ENCODE data around the gene DGKG.
A peak's percentile ranks its signal among the peaks of the same experiment; 100 is the strongest.

Gene DGKG

DNA sequence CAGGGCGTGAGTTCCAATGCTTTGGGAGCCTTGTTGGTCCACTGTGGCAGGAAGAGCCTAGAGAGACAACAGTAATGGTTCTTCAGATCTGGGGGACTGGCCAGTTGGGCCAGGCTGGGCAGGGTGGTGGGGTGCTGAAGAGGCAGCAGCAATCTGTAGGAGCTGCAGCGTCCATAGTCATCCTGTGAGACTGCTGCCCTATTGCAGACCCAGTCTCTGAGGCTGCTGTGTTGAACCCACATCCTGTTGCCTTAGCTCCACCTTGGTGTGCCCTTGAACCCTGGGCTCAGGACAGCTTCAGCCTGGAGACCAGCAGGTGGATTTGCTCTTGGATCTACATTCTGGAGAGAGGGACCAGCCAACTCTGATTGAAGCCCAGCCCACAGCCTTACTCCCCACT, 229.5 kb downstream of the DGKG start:
- no peak for DNase-seq

DNA sequence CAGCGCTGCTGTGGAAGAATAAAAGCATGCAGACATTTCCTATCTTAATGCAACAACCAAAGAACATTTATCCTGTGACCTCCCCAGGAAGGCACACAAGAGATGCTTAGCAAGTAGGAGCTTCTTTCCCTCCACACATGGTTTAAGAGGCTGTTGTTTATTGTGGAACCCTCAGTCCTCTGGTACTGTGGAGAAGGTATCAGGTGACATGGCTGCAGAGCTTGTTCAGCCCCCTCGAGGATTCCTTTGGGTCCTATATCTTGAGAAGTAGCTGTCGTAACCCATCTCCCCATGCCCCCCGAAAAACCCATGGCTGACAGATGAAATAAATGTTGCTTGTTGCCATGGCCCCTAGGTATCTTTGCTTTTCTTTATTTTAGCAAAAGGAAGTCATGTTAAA, 232.8 kb downstream of the DGKG start:
- no peak for DNase-seq

DNA sequence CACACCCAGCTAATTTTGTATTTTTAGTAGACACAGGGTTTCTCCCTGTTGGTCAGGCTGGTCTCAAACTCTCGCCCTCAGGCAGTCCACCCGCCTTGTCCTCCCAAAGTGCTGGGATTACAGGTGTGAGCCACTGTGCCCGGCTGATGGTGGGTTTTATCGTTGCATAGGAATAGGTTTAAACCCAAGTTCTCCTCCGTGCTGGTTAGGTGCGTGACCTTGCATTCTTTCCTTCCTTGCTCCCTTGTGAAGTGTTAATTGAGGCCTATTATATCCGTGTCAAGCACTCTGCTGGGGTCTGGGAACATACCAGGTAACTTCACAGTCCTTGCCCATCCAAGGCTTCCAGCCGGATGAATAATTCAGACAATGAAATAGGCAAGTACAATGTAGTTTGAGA, 233.9 kb downstream of the DGKG start:
- no peak for DNase-seq

DNA sequence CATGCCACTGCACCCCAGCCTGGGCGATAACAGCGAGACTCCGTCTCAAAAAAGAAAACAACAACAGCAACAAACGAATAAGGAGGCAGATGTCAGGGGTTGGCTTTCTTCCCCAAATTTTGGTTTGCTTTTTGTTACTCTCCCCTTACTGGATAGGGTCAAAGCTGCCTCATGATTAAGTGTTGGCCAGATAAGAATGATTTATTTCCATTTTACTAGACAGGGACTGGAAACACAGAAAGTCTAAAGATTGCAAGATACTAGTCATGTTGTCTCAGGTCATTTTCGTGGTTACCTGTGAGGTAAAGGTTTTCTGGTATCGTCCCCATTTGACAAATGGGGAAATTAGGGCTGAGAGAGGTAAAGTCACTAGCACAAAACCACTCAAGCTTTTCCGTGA, 234.6 kb downstream of the DGKG start:
- DNase-seq: no peak

DNA sequence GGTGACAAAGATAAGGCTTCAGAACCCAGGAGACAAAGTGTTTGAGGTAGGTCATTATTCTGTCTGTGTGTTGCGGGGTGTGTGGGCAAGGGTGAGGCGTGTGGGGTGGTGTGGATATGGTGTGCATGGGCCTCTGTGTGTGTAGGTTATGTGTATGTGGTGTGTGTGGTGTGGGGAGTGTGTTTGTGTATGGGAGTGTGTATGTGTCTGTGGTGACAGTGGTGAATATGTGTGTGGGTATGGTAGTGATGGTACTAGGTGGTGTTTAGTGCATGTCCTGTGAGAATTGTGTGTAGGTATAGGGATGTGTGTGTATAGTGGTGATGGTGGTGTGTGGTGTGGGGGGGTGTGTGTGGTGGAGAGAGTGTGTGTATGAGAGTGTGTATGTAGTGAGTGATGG, 236.9 kb downstream of the DGKG start:
- DNase-seq: no peak

DNA sequence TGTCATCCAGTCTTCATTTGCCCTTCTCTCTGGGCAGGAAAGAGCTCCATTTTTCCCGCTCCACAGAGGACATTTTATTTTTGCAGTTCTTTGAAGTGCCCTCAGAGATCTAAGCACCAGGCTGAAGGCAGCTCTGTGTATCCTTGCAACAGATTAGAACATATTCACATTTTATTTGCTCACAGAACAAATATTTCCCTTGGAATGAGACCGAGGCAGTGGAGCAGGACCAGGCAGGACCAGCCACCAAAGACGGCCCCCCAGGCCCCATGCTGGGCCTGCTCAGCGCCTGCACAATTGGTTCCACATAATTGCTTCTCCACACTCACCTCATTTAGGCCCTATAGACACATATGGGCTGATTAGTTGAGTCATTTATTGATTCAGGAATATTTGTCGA, 237.4 kb downstream of the DGKG start:
- DNase-seq: no peak

- DNase-seq: no peak
Observed at GRCh38 chr3:186123012-186123411, 239.0 kb downstream of the DGKG start.

DNA sequence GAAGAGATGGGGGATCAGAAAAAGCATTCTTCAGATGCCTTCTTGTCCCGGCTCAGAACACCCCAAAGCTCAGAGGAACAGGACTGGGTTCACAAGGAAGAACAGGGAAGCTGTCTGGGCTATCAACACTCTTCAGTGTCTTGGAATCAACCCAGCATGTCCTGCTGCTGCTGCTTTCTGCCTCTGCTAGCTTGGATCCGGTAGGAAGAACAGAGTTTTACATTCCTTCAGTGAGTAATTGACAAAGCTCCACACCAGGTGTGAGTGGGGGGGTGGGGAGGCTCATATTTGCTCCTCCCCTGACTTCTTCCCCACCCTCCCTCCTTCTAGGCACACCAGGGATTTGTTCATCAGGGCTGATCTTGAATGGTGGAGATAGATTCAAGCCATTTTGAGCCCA, 240.1 kb downstream of the DGKG start:
- DNase-seq: no peak

DNA sequence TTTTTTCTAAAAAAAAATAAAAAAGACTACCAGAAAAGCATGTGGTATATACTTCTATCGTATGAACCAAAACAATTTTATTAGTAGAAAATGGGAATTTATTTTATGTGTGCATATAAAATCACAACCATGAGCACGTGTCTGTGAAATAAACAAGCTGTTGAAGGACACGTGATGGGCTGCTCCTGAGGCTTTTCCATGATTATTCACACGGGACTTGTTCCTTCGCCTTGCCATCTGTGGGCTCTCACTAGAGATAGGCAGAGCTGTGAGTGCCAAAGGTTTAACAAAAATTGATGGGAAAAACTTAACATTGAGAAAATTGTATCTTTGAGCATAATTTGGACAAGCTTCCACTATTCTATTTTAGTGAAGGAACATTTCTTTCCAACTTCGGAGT, 240.8 kb downstream of the DGKG start:
- no peak for DNase-seq

DNA sequence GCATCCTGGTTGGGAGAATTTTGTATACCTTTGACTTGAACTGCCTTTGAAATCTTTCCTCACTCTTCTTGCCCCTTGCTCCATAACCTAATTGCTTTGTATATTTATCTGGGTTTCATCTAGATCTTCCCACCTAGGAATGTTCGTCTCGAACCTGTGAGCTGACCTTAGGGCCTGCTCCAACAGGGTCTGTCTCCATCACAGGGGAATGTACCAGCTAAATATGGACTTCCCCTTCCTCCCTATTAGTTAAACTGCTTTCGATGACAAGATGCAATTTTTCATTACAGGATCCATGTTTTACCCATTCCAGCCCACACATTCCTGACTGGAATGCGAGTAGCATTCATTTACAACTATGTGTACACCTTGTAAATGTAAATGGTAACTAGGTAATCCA, 242.5 kb downstream of the DGKG start:
- no peak for DNase-seq

- DNase-seq: no peak
Observed at GRCh38 chr3:186118692-186119091, 243.3 kb downstream of the DGKG start.

DNA sequence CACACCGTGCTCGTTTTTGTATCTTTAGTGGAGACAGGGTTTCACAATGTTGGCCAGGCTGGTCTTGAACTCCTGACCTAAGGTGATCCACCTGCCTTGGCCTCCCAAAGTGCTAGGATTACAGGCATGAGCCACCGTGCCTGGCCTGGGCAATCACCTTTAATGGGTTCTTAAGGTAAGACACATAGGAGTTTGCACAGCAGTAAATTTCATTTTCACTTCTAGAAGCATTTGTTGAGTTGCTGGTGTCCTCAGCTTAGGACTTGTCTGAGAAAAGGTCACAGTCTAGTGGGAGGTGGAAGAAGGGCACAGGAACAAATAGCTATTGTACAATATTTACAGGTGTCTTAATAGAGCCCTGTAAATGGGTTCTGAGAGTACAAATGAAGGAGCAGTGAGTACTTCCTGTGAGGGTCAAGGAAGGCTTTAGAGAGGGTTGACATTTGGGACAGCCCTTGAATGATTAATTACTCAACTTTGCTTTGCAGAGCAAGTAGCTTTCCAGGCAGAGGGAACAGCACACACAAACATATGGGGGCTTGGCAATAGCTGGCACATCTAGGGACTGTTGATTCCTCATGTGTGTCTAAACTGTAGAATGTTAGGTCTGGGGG, 244.4 kb downstream of the DGKG start:
- no peak for DNase-seq

DNA sequence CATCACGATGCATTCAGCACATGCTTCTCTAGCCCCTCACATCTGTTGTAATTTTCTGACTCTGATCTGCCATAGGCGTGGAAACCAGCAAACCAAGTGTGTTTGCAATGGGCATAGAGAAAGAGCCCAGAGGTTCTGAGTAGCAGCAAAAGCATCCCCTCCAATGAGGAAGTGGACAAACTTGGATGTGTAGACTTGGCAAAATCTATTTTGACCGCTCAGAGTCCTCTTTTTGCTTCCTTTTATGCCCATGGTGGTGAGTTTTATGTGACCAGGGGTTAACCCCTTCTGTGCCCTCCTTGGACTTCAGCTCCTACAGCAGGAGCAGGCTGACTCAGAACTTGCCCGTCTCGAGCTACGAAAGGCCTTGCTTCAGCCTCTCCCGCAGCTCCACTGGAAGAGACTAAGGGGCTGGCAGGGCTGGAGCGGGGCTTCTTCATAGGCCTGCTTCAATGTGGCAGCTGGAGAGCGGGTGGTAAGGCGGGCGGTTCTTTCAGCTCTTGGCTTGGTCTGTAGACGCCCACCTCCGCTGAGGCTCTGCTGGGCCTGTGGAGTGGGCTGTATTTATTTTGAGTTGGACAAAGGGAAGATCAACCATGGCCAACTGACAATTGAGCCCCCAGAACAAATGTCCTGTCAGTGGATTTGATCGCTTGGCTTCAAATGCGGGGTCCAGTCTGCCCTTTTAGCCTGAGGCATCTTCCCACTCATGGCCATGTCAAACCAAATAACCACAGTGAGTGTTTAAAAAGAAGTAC, 246.6 kb downstream of the DGKG start:
- no peak for DNase-seq

- DNase-seq: no peak
Observed at GRCh38 chr3:186110975-186111974, 250.8 kb downstream of the DGKG start.

- DNase-seq: no peak
Observed at GRCh38 chr3:186109897-186110803, 251.9 kb downstream of the DGKG start.

- peak; percentile 88 for DNase-seq
Observed at GRCh38 chr3:186108941-186109865, 252.8 kb downstream of the DGKG start, which contains the start of gene ETV5. ETV5 (minus strand) TSS chr3:186109089; CDS start chr3:186105868, 3,221 bp downstream.

- DNase-seq: no peak
Observed at GRCh38 chr3:186108106-186108940, 253.7 kb downstream of the DGKG start.

- peak; percentile 25 for DNase-seq
Observed at GRCh38 chr3:186107215-186108105, 254.6 kb downstream of the DGKG start.

- no peak for DNase-seq
Observed at GRCh38 chr3:186105543-186105942, 256.5 kb downstream of the DGKG start.
